Upper lobe of left lung (tissue), 6 donors: ENCODE data around the gene CNOT4. TPM values are rescaled to one million over a fixed set of nuclear protein-coding genes. Genes with fewer than 3 reads are reported as not detected.
A peak's percentile ranks its signal among the peaks of the same experiment; 100 is the strongest.
"Not testable (repeated sequence)": the region's sequence is repeated elsewhere in the genome, so short reads cannot be mapped to it uniquely, and the experiment has no call there.

ENCODE experiments used
- ATAC-seq, 2 donors: fragments of 200-7000 bp; cut with Tn5 transposase; one replicate each; pipeline ENCODE4 v1.9.1; 2022; ENCODE audit warnings: mild to moderate bottlenecking in 2 of 2, moderate library complexity in 2 of 2; ENCODE audit not compliant: low FRiP score in 2 of 2
- DNase-seq, 2 donors: peaks; one replicate each; pipeline ENCODE4 v3.0.0-alpha.2; 2019 to 2020
- H3K27ac ChIP-seq, 4 donors: fragments of 200-600 bp; sonication (generic); one replicate each; pipeline ENCODE4 v1.5.1; 2016 to 2019
- H3K27me3 ChIP-seq, 4 donors: fragments of 200-600 bp; sonication (generic); one replicate each; pipeline ENCODE4 v1.5.1; 2017 to 2019
- H3K36me3 ChIP-seq, 4 donors: fragments of 200-600 bp; sonication (generic); one replicate each; pipeline ENCODE4 v1.5.1; 2016 to 2019
- H3K4me1 ChIP-seq, 4 donors: fragments of 200-600 bp; sonication (generic); one replicate each; pipeline ENCODE4 v1.5.1; 2018 to 2019
- H3K4me3 ChIP-seq, 4 donors: fragments of 200-600 bp; sonication (generic); one replicate each; pipeline ENCODE4 v1.5.1; 2017 to 2019; ENCODE audit warnings: mild to moderate bottlenecking in 2 of 4, moderate library complexity in 1 of 4
- H3K9me3 ChIP-seq, 4 donors: fragments of 200-600 bp; sonication (generic); one replicate each; pipeline ENCODE4 v1.5.1; 2018 to 2019
- CTCF ChIP-seq, 6 experiments: fragments of 450-650 bp in 4 of 6; fragments of 200-600 bp in 2 of 6; sonication (generic) in 2 of 6; IDR thresholded peaks; one replicate each; pipeline ENCODE4 v1.5.1; 2016 to 2019; ENCODE audit warnings: antibody characterized with exemption in 6 of 6
- EP300 ChIP-seq, 4 donors: sonication (generic); formaldehyde crosslinking; IDR thresholded peaks; one replicate each; pipeline ENCODE4 v1.5.1; 2017; ENCODE audit warnings: antibody characterized with exemption in 4 of 4, control low read depth in 2 of 4
- POLR2A ChIP-seq, 4 donors: fragments of 450-650 bp; IDR thresholded peaks; one replicate each; pipeline ENCODE4 v1.5.1; 2016 to 2017; ENCODE audit warnings: antibody characterized with exemption in 4 of 4, mild to moderate bottlenecking in 2 of 4
- POLR2AphosphoS5 ChIP-seq, 2 donors: sonication (generic); formaldehyde crosslinking; IDR thresholded peaks; one replicate each; pipeline ENCODE4 v1.5.1; 2017; ENCODE audit warnings: antibody characterized with exemption in 2 of 2
- WGBS, 2 donors: methylation state at CpG; one replicate each; pipeline ENCODE4 v1.1.5; 2017 to 2018; 5-methylcytosine and 5-hydroxymethylcytosine counted together
- total RNA-seq, 6 donors: library from RNA; depleted of rRNA in 4 of 6; stranded (reverse); fragments of >200 nt in 4 of 6; gene quantifications; one replicate each; pipeline versions ENCODE4 v1.1.0 to v1.2.1, GENCODE V29; 2016 to 2021
- donor health status: DM: no; HTN: no; CAD: no; lungs with moderate emphysema.
- donor health status: DM: no; HTN: yes; CAD: no; lungs with severe emphysema.

CNOT4 gene
- total RNA-seq, 6 donors from 2014 or later = 12.1 to 25.7 (median 19.5) TPM

GRCh38 chr7:135327458-135327857 lies 182.4 kb downstream of the CNOT4 start:
- Histone ChIP-seq H3K4me3 (no peak overlapping the region), H3K4me1 (no peaks in the 10 kb centered on the region), H3K27me3 (no peaks in the 10 kb centered on the region), H3K27ac (no peak overlapping the region), H3K9me3 (no peaks in the 10 kb centered on the region), H3K36me3 (no peaks in the 10 kb centered on the region)
- ATAC-seq (no peak), DNase-seq (no peak)
- TF ChIP-seq EP300 (IDR thresholded peaks at IDR 0.05) = no peak
- no peak for TF ChIP-seq CTCF (IDR thresholded peaks at IDR 0.05)
- no peak for TF ChIP-seq POLR2AphosphoS5 (IDR thresholded peaks at IDR 0.05)
- TF ChIP-seq POLR2A (IDR thresholded peaks at IDR 0.05) = no peak
- WGBS, 2 donors = 93 to 96% methylated on average over 3 of the region's 3 CpGs

- H3K36me3 ChIP-seq = no peaks in the 10 kb centered on the region
- H3K4me3 ChIP-seq = no peak overlapping the region
- no peaks in the 10 kb centered on the region for H3K9me3 ChIP-seq
- no peak overlapping the region for H3K27ac ChIP-seq
- no peaks in the 10 kb centered on the region for H3K27me3 ChIP-seq
- no peak for ATAC-seq
- DNase-seq = no peak
- TF ChIP-seq EP300 (IDR thresholded peaks at IDR 0.05) (no peak), CTCF (IDR thresholded peaks at IDR 0.05) (no peak), POLR2AphosphoS5 (IDR thresholded peaks at IDR 0.05) (no peak), POLR2A (IDR thresholded peaks at IDR 0.05) (no peak)
- no peaks in the 10 kb centered on the region for H3K4me1 ChIP-seq
Observed at GRCh38 chr7:135326636-135327280, 183.1 kb downstream of the CNOT4 start.

DNA sequence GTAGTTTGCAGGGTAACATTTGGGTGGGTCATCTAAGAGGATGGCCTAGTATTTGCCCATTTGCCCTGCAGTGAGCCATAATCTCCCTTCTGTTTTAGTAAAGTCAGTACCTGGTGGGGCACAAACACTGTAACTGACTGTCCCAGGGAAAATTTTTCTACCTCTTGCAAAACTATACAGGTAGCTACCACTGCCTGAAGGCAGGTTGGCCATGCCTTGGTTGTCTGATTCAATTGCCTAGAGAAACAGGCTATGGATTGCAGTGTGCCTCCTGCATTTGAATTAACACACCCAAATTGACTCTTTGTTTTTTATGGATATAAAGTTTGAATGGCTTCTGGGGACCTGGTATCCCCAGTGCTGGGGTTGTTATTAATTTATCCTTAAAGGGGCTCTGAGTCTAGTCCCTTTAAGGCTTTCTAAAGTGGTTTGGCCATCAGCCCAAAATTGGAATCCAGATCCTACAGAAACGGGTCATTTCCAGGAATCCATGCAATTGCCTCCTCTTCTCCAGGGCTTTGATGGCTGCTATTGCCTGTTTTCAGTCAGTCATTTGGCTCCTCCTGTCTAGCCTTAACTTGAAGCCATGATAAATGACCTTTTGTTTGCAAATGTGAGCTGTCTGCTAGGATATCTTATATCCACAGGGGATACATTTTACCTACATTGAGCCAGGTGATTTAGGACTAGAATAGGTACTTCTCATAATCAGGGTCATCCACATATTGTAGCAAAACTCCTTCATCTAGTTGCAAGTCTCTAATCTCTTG lies 187.1 kb downstream of the CNOT4 start:
- peaks cover 0 to 5% (median 0%) of the 10 kb centered on the region in 4 donors for H3K4me1 ChIP-seq
- no peaks in the 10 kb centered on the region for H3K36me3 ChIP-seq
- H3K27me3 ChIP-seq = no peaks in the 10 kb centered on the region
- no peak for DNase-seq
- TF ChIP-seq POLR2A (IDR thresholded peaks at IDR 0.05) (no peak), EP300 (IDR thresholded peaks at IDR 0.05) (no peak), CTCF (IDR thresholded peaks at IDR 0.05) (no peak), POLR2AphosphoS5 (IDR thresholded peaks at IDR 0.05) (no peak)
- no peak overlapping the region for H3K27ac ChIP-seq
- 45 to 60% methylated on average over 1 of the region's 1 CpG for WGBS, 2 donors
- H3K4me3 ChIP-seq = no peak overlapping the region
- ATAC-seq = no peak
- no peaks in the 10 kb centered on the region for H3K9me3 ChIP-seq

GRCh38 chr7:135321556-135321955 lies 188.3 kb downstream of the CNOT4 start:
- no peak overlapping the region for H3K4me3 ChIP-seq
- 72 to 93% methylated on average over 4 of the region's 4 CpGs for WGBS, 2 donors
- H3K4me1 ChIP-seq = peaks cover 0 to 5% (median 0%) of the 10 kb centered on the region in 4 donors
- no peak overlapping the region for H3K27ac ChIP-seq
- ATAC-seq (peak in 1 of 2 donors; percentile 36), DNase-seq (no peak)
- no peaks in the 10 kb centered on the region for H3K27me3 ChIP-seq
- H3K9me3 ChIP-seq = no peaks in the 10 kb centered on the region
- no peaks in the 10 kb centered on the region for H3K36me3 ChIP-seq
- no peak for TF ChIP-seq CTCF (IDR thresholded peaks at IDR 0.05)
- TF ChIP-seq EP300 (IDR thresholded peaks at IDR 0.05) = no peak
- TF ChIP-seq POLR2AphosphoS5 (IDR thresholded peaks at IDR 0.05) = no peak

DNA sequence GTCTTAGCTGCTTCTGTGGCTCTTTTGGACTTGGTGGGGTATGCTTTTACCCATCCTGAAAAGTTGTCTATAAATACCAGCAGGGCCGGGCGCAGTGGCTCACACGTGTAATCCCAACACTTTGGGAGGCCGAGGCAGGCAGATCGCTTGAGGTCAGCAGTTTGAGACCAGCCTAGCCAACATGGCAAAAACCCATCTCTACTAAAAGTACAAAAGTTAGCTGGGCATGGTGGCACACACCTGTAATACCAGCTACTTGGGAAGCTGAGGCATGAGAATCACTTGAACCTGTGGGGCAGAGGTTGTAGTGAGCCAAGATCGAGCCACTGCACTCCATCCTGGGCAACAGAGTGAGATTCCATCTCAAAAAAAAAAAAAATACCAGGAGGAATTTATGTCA lies 188.9 kb downstream of the CNOT4 start:
- DNase-seq = not testable (repeated sequence)
- 89 to 92% methylated on average over 6 of the region's 6 CpGs for WGBS, 2 donors

More for the DNA sequence above, 188.9 kb downstream of the CNOT4 start:
- not testable (repeated sequence) for H3K36me3 ChIP-seq, H3K4me3 ChIP-seq, H3K27ac ChIP-seq, ATAC-seq, H3K9me3 ChIP-seq, H3K4me1 ChIP-seq, H3K27me3 ChIP-seq
